ENCODE measurements around the gene EVL. TPM values are rescaled to one million over a fixed set of nuclear protein-coding genes. Genes with fewer than 3 reads are reported as not detected.

Gene EVL
- total and polyA plus RNA-seq, 2 donors (not counting 3 experiments of a cell fraction or from before 2014, with no cell fraction given), result 34.6 to 62.5 TPM

DNA sequence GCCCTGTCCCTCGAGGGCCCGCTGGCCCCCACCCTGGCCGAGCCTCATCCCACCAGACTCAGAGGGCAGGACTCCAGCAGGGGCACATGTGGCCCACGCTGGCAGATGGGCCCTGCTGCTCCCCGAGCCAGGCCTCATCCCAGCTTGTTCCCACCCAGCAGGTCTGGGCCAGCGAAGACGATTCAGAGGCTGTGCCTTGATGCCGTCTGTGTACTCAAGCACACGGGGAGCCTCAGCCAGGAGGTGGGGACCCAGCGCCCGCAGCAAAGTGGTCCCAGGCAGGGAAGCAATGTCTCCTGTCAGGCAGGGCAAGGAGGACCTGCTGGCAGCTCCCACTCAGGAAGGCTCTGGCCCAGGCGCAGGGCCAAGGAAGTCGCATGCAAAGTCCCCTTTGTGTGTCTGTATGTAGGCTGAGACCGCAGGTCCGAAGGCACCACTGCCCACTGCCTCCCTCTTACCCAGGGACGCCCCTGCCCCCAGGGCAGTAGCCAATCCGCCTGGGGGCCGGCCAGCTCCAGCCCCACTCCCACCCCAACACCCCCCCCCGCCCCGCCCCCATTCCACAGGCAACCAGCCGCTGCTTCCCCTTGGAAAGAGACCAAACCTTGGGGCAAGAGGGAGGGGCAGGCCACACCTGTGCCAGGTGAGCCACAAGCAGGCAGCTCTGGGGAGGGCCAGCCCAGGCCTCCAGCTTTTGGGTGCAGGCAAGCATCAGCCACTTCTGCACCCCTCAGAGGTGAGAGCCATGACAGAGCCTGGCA is 84.8 kb downstream of the EVL start:
- Histone ChIP-seq H2AFZ (ENCODE audit: low read depth, low read length) (no peak overlapping the region), H3K4me3 (replicated peaks in 1 of 3; ENCODE audit: insufficient read depth in 1 of 3, low read depth in 1 of 3, low read length in 3 of 3) (no peak overlapping the region)
- dilution Hi-C loops (cut with MboI; ENCODE audit: extremely low pct_ligation_motif_present, low sequenced_read_pairs), result no loop called here

DNA sequence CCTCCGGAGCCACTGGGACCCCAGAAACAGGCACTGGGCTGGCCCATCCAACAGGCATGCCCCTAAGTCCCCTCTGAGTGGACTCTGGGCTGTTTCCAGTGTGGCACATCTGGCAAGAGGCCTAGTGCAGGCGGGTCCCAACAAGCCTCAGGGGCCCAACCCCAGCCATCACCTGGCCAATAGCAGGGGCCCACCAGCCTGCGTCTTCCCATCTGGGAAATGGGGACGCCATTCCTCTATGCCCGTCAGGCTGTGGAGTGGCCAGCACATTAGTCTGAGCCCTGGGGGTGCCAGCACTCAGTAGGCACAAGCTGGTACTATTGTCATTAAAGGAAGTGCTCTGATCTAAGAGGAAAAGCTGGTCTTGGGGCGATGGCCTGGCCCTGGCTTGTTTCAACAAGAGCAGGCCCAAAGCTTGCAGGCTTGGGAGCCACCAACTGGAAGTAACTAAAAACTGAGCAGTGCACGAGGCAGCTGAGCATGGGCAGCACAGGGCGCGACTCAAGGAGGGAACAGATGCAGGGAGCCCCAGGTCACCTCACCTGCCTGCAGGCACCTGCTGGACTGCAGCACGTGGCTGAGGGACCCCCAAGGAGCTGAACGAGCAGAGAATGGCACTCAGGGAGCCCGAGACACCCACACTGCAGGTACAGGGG is 85.8 kb downstream of the EVL start:
- FAIRE-seq (no peak), DNase-seq (ENCODE audit: low read depth, low spot score) (no peak)
- ChIA-PET CTCF (interaction anchor here (2.0 to 3.7 kb wide), 2 partner anchors 9 to 10 kb away, joined by 6 to 19 read pairs; no protein-coding TSS in a partner anchor), POLR2A (no interaction called here)
- Histone ChIP-seq H3K79me2 (ENCODE audit: control insufficient read depth, insufficient read depth, low read length) (no peaks in the 10 kb centered on the region), H3K4me3 (replicated peaks in 1 of 3; ENCODE audit: insufficient read depth in 1 of 3, low read depth in 1 of 3, low read length in 3 of 3) (no peak overlapping the region), H3K9me1 (replicated peaks; ENCODE audit: control insufficient read depth, extremely low read depth, insufficient read depth, low read length) (no peaks in the 10 kb centered on the region), H2AFZ (ENCODE audit: low read depth, low read length) (no peak overlapping the region), H3K4me1 (ENCODE audit: control insufficient read depth, extremely low read depth, insufficient read depth, low read length) (no peaks in the 10 kb centered on the region), H4K20me1 (replicated peaks; ENCODE audit: control insufficient read depth, extremely low read depth, insufficient read depth, low read length) (no peaks in the 10 kb centered on the region), H3K9me3 (replicated peaks; ENCODE audit: control insufficient read depth, insufficient read depth, low read length) (no peaks in the 10 kb centered on the region), H3K27ac (ENCODE audit: insufficient read depth, low read depth, low read length) (no peak overlapping the region), H3K36me3 (ENCODE audit: control insufficient read depth in 2 of 2, extremely low read depth in 1 of 2, insufficient read depth in 2 of 2, low read length in 2 of 2) (no peaks in the 10 kb centered on the region), H3K4me2 (ENCODE audit: insufficient read depth, low read length) (no peak overlapping the region), H3K9ac (replicated peaks; ENCODE audit: extremely low read depth, insufficient read depth, low read length) (no peak overlapping the region), H3K27me3 (ENCODE audit: control insufficient read depth in 2 of 2, insufficient read depth in 2 of 2, low read length in 2 of 2) (no peaks in the 10 kb centered on the region)
- no TSS peak for BruUV-seq (replicated peaks)
- dilution Hi-C loops (cut with MboI; ENCODE audit: extremely low pct_ligation_motif_present, low sequenced_read_pairs) (no loop called here), intact Hi-C loops (cut with micrococcal nuclease) (no loop called here)
- TF ChIP-seq, protein P1, sequence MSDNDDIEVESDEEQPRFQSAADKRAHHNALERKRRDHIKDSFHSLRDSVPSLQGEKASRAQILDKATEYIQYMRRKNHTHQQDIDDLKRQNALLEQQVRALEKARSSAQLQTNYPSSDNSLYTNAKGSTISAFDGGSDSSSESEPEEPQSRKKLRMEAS (IDR thresholded peaks at IDR 0.05; ENCODE audit: insufficient read depth, insufficient read length), result no peak
- TF ChIP-seq POLR2A (IDR thresholded peaks at IDR 0.05; ENCODE audit: low read depth, low read length) (no peak), POLR2AphosphoS5 (IDR thresholded peaks at IDR 0.05; ENCODE audit: insufficient read depth, low read depth, low read length) (no peak), MYC (IDR thresholded peaks at IDR 0.05; ENCODE audit: low read depth, low read length) (no peak), GATA2 (IDR thresholded peaks at IDR 0.05; ENCODE audit: insufficient read depth, insufficient read length, low read depth, low read length) (no peak), FOS (IDR thresholded peaks at IDR 0.05; ENCODE audit: borderline replicate concordance, insufficient read depth, low read length) (no peak)
- TF ChIP-seq, protein P2, sequence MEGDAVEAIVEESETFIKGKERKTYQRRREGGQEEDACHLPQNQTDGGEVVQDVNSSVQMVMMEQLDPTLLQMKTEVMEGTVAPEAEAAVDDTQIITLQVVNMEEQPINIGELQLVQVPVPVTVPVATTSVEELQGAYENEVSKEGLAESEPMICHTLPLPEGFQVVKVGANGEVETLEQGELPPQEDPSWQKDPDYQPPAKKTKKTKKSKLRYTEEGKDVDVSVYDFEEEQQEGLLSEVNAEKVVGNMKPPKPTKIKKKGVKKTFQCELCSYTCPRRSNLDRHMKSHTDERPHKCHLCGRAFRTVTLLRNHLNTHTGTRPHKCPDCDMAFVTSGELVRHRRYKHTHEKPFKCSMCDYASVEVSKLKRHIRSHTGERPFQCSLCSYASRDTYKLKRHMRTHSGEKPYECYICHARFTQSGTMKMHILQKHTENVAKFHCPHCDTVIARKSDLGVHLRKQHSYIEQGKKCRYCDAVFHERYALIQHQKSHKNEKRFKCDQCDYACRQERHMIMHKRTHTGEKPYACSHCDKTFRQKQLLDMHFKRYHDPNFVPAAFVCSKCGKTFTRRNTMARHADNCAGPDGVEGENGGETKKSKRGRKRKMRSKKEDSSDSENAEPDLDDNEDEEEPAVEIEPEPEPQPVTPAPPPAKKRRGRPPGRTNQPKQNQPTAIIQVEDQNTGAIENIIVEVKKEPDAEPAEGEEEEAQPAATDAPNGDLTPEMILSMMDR (IDR thresholded peaks at IDR 0.05; ENCODE audit: extremely low read depth in 1 of 2, insufficient read depth in 1 of 2, low read depth in 1 of 2, low read length in 2 of 2), result no peak

More for the DNA sequence above, 84.8 kb downstream of the EVL start:
- FAIRE-seq, result no peak
- Histone ChIP-seq H4K20me1 (replicated peaks; ENCODE audit: control insufficient read depth, extremely low read depth, insufficient read depth, low read length) (no peaks in the 10 kb centered on the region), H3K27me3 (ENCODE audit: control insufficient read depth in 2 of 2, insufficient read depth in 2 of 2, low read length in 2 of 2) (no peaks in the 10 kb centered on the region), H3K9ac (replicated peaks; ENCODE audit: extremely low read depth, insufficient read depth, low read length) (no peak overlapping the region), H3K27ac (ENCODE audit: insufficient read depth, low read depth, low read length) (no peak overlapping the region), H3K36me3 (ENCODE audit: control insufficient read depth in 2 of 2, extremely low read depth in 1 of 2, insufficient read depth in 2 of 2, low read length in 2 of 2) (no peaks in the 10 kb centered on the region), H3K4me1 (ENCODE audit: control insufficient read depth, extremely low read depth, insufficient read depth, low read length) (no peaks in the 10 kb centered on the region), H3K79me2 (ENCODE audit: control insufficient read depth, insufficient read depth, low read length) (no peaks in the 10 kb centered on the region), H3K9me3 (replicated peaks; ENCODE audit: control insufficient read depth, insufficient read depth, low read length) (no peaks in the 10 kb centered on the region), H3K9me1 (replicated peaks; ENCODE audit: control insufficient read depth, extremely low read depth, insufficient read depth, low read length) (no peaks in the 10 kb centered on the region), H3K4me2 (ENCODE audit: insufficient read depth, low read length) (no peak overlapping the region)
- BruUV-seq (replicated peaks), result no TSS peak
- no peak for DNase-seq (ENCODE audit: low read depth, low spot score)
- intact Hi-C loops (cut with micrococcal nuclease), result no loop called here
- ChIA-PET CTCF (interaction anchor here (3.7 kb wide), 1 partner anchor 8 kb away, joined by 19 read pairs; no protein-coding TSS in a partner anchor), POLR2A (no interaction called here)
- TF ChIP-seq FOS (IDR thresholded peaks at IDR 0.05; ENCODE audit: borderline replicate concordance, insufficient read depth, low read length) (no peak), JUN (IDR thresholded peaks at IDR 0.05; ENCODE audit: borderline replicate concordance, insufficient read depth, insufficient read length, low read depth) (no peak), GATA2 (IDR thresholded peaks at IDR 0.05; ENCODE audit: insufficient read depth, insufficient read length, low read depth, low read length) (no peak)
- TF ChIP-seq, protein P1 (IDR thresholded peaks at IDR 0.05; ENCODE audit: insufficient read depth, insufficient read length), result no peak

All from endothelial cell of umbilical vein (primary cell).